HCT116 (cell line): Measurements from ENCODE around the gene TENM4. TPM values are rescaled to one million over a fixed set of nuclear protein-coding genes. Genes with fewer than 3 reads are reported as not detected.
A peak's percentile ranks its signal among the peaks of the same experiment; 100 is the strongest.

Source experiments
- ATAC-seq: fragments of 200-7000 bp; cut with Tn5 transposase; 2 replicates; pipeline ENCODE4 v1.9.1; 2020; ENCODE audit warnings: mild to moderate bottlenecking, moderate library complexity
- BruUV-seq: library from RNA; stranded (reverse); fragments of 400-500 nt; replicated peaks from 2 replicates; lab custom pipeline; 2021; lab: Mats Ljungman, UMichigan
- CTCF ChIA-PET: fragments of 300-600 bp; sonication (Branson Sonifier 250); formaldehyde crosslinking; loops from one replicate; lab custom pipeline; 2021; ENCODE audit warnings: antibody characterized with exemption; lab: Charles Lee
- POLR2A ChIA-PET: fragments of 300-600, 350-600 bp; sonication (Branson Sonifier 250); formaldehyde crosslinking; loops from one replicate; lab custom pipeline; 2021; ENCODE audit warnings: antibody characterized with exemption; lab: Charles Lee
- RAD21 ChIA-PET, 2 experiments: fragments of 300-600 bp; sonication (Branson Sonifier 250); formaldehyde crosslinking; loops; one replicate each; lab custom pipeline; 2023; ENCODE audit warnings: low total read pairs in 2 of 2; ENCODE audit not compliant: uncharacterized antibody in 2 of 2, unreplicated experiment in 2 of 2, low non-redundant PET in 1 of 2; lab: Charles Lee
- DNase-seq: peaks from one replicate; pipeline ENCODE4 v3.0.0-alpha.2; 2010; ENCODE audit warnings: low read depth, low spot score
- H2AFZ ChIP-seq: fragments of 200-600 bp; shearing (Covaris generic), sonication (generic); 2 replicates; pipeline ENCODE4 v1.6.1; 2017; ENCODE audit warnings: low read depth, mixed run types, mixed read lengths, antibody characterized with exemption, low read length; ENCODE audit not compliant: poor library complexity, severe bottlenecking
- H3K27ac ChIP-seq: 2 replicates; pipeline ENCODE4 v1.5.1; 2012; ENCODE audit warnings: low read depth, low read length
- H3K27me3 ChIP-seq: fragments of 200-600 bp; sonication (generic); 2 replicates; pipeline ENCODE4 v1.6.1; 2016; ENCODE audit warnings: mixed run types, low read length, mixed read lengths; ENCODE audit not compliant: insufficient read depth
- H3K36me3 ChIP-seq, 2 experiments: fragments of 200-500 bp in 1 of 2; fragments of 200-600 bp in 1 of 2; sonication (Bioruptor generic) in 1 of 2; sonication (generic) in 1 of 2; 2 replicates each; pipeline versions ENCODE4 v1.5.1 to v1.6.1; 2014 to 2016; ENCODE audit warnings: low read length in 2 of 2, inconsistent platforms in 1 of 2, mixed read lengths in 1 of 2, mixed run types in 1 of 2; ENCODE audit not compliant: insufficient read depth in 2 of 2, control insufficient read depth in 1 of 2
- H3K4me1 ChIP-seq, 2 experiments: fragments of 200-600 bp in 1 of 2; sonication (generic) in 1 of 2; 2 replicates each; pipeline versions ENCODE4 v1.5.1 to v1.6.1; 2012 to 2017; ENCODE audit warnings: low read length in 2 of 2, inconsistent platforms in 1 of 2, mild to moderate bottlenecking in 1 of 2, mixed read lengths in 1 of 2, mixed run types in 1 of 2, moderate library complexity in 1 of 2; ENCODE audit not compliant: insufficient read depth in 2 of 2, control insufficient read depth in 1 of 2
- H3K4me2 ChIP-seq: fragments of 200-600 bp; sonication (generic); 2 replicates; pipeline ENCODE4 v1.6.1; 2017; ENCODE audit warnings: mixed run types, low read length, mixed read lengths
- H3K4me3 ChIP-seq, 2 experiments: fragments of 200-600 bp in 1 of 2; sonication (generic) in 1 of 2; replicated peaks in 1 of 2; 2 replicates each; pipeline ENCODE4 v1.5.1; 2011 to 2016; ENCODE audit warnings: low read length in 2 of 2, control low read depth in 1 of 2, low read depth in 1 of 2, mild to moderate bottlenecking in 1 of 2, mixed read lengths in 1 of 2, mixed run types in 1 of 2
- H3K79me2 ChIP-seq: fragments of 200-600 bp; sonication (generic); 2 replicates; pipeline ENCODE4 v1.6.1; 2017; ENCODE audit warnings: mild to moderate bottlenecking, mixed run types, low read length, moderate library complexity, mixed read lengths; ENCODE audit not compliant: insufficient read depth
- H3K9ac ChIP-seq: fragments of 200-600 bp; sonication (generic); 2 replicates; pipeline ENCODE4 v1.6.1; 2016; ENCODE audit warnings: low read length, mixed read lengths
- H3K9me2 ChIP-seq: fragments of 200-600 bp; sonication (generic), shearing (Covaris generic); 2 replicates; pipeline ENCODE4 v1.6.1; 2017; ENCODE audit warnings: mixed run types, mild to moderate bottlenecking, moderate library complexity; ENCODE audit not compliant: insufficient read depth
- H3K9me3 ChIP-seq, 2 experiments: fragments of 200-500 bp in 1 of 2; fragments of 200-600 bp in 1 of 2; sonication (Bioruptor generic) in 1 of 2; sonication (generic) in 1 of 2; 2 replicates each; pipeline ENCODE4 v1.6.1; 2014 to 2017; ENCODE audit warnings: low read length in 2 of 2, mixed read lengths in 2 of 2, inconsistent platforms in 1 of 2, low read depth in 1 of 2, mild to moderate bottlenecking in 1 of 2, mixed run types in 1 of 2, moderate library complexity in 1 of 2; ENCODE audit not compliant: control insufficient read depth in 1 of 2, insufficient read depth in 1 of 2
- H4K20me1 ChIP-seq: fragments of 200-600 bp; sonication (generic), shearing (Covaris generic); 2 replicates; pipeline ENCODE4 v1.6.1; 2017; ENCODE audit warnings: mixed run types, mild to moderate bottlenecking, moderate library complexity; ENCODE audit not compliant: insufficient read depth
- POLR2A ChIP-seq: IDR thresholded peaks from 2 replicates; pipeline ENCODE4 v1.7.0; 2011; ENCODE audit warnings: borderline replicate concordance; ENCODE audit not compliant: insufficient read depth, insufficient read length; ENCODE audit errors: extremely low read depth
- REST ChIP-seq: IDR thresholded peaks from 2 replicates; pipeline ENCODE4 v1.6.1; 2012; ENCODE audit warnings: low read depth
- SP1 ChIP-seq: IDR thresholded peaks from 2 replicates; pipeline ENCODE4 v1.6.1; 2012; ENCODE audit warnings: low read depth
- YY1 ChIP-seq: IDR thresholded peaks from 2 replicates; pipeline ENCODE4 v1.6.1; 2011; ENCODE audit warnings: low read length, low read depth, moderate library complexity, mild to moderate bottlenecking; ENCODE audit not compliant: insufficient replicate concordance; ENCODE audit errors: extremely low read depth
- intact Hi-C: fragments of 100-400 bp; cut with micrococcal nuclease; formaldehyde crosslinking; loops from 2 replicates; pipeline ENCODE4 v1.10.0; 2022
- total RNA-seq: library from RNA; stranded (reverse); gene quantifications from one replicate; pipeline ENCODE4 v1.2.1, GENCODE V29; 2021; ENCODE audit not compliant: unreplicated experiment

The TENM4 gene
- total RNA-seq, 1 experiment from 2014 or later, result 0.05 TPM

DNA sequence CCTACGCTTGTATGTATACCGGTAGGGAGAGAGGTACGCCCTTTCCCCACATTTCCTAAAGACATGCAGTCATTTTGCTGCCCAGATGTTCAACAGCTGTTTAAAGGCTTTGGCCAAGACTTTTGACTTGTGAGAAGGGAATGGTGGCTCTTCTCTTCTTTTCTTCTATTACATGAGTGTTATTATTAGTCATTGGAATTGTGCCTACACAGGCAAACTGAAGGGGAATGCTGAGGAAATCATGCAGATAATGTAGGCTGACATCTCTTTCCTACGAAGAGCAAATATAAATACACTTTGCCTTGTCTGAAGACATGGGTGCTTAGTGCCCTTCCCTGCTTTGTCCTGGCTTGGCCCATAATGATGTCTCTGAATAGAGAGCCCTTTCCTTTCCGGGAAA is 671.9 kb downstream of the TENM4 start:
- Histone ChIP-seq H3K4me2 (no peak overlapping the region), H3K9ac (no peak overlapping the region), H3K79me2 (no peaks in the 10 kb centered on the region), H3K4me3 (no peak overlapping the region), H3K4me1 (no peaks in the 10 kb centered on the region), H3K36me3 (no peaks in the 10 kb centered on the region), H3K9me2 (no peaks in the 10 kb centered on the region), H2AFZ (no peak overlapping the region), H3K27me3 (peaks cover 25% of the 10 kb centered on the region; the same call in 1 of the 2 replicates), H3K9me3 (no peaks in the 10 kb centered on the region), H4K20me1 (no peaks in the 10 kb centered on the region), H3K27ac (no peak overlapping the region)
- no TSS peak for BruUV-seq
- TF ChIP-seq YY1, result no peak
- no peak for TF ChIP-seq SP1
- ChIA-PET RAD21 (no interaction called here), POLR2A (no interaction called here), CTCF (no interaction called here)
- DNase-seq (no peak), ATAC-seq (no peak)
- intact Hi-C loops, result no loop called here

DNA sequence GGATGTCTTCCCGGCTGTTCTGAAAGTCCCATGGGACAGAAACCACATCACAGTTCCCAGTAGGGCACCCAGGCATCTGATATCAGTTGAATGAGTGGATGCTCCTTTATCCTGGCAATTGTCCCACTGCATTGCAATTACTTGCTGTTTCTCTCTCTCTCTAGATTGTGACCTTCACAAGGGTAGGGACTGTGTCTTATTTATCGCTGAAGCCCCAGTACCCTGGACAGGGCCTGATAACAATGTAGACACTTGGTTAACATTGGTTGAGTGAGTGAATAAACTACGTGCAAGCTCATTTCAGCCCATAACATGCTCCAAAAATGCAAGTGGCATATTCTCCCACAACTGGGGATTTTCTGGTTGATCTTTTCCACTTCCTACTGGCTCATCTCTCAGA is 672.5 kb downstream of the TENM4 start:
- BruUV-seq, result no TSS peak
- intact Hi-C loops, result no loop called here
- Histone ChIP-seq H3K4me3 (no peak overlapping the region), H4K20me1 (no peaks in the 10 kb centered on the region), H3K9me3 (no peaks in the 10 kb centered on the region), H3K4me2 (no peak overlapping the region), H3K9ac (no peak overlapping the region), H2AFZ (no peak overlapping the region), H3K79me2 (no peaks in the 10 kb centered on the region), H3K9me2 (no peaks in the 10 kb centered on the region), H3K27ac (no peak overlapping the region), H3K4me1 (no peaks in the 10 kb centered on the region), H3K36me3 (no peaks in the 10 kb centered on the region), H3K27me3 (peaks cover 25% of the 10 kb centered on the region; the same call in 1 of the 2 replicates)
- ChIA-PET RAD21 (no interaction called here), CTCF (no interaction called here), POLR2A (no interaction called here)
- ATAC-seq (no peak), DNase-seq (no peak)
- TF ChIP-seq REST (peak; percentile 6; the same call in 1 of the 2 replicates), POLR2A (no peak)
